ENCODE data around the gene ABCC1. TPM values are rescaled to one million over a fixed set of nuclear protein-coding genes. Genes with fewer than 3 reads are reported as not detected.

The ABCC1 gene
- total RNA-seq, 2 donors from 2014 or later, result 18.3 to 23.3 TPM

DNA sequence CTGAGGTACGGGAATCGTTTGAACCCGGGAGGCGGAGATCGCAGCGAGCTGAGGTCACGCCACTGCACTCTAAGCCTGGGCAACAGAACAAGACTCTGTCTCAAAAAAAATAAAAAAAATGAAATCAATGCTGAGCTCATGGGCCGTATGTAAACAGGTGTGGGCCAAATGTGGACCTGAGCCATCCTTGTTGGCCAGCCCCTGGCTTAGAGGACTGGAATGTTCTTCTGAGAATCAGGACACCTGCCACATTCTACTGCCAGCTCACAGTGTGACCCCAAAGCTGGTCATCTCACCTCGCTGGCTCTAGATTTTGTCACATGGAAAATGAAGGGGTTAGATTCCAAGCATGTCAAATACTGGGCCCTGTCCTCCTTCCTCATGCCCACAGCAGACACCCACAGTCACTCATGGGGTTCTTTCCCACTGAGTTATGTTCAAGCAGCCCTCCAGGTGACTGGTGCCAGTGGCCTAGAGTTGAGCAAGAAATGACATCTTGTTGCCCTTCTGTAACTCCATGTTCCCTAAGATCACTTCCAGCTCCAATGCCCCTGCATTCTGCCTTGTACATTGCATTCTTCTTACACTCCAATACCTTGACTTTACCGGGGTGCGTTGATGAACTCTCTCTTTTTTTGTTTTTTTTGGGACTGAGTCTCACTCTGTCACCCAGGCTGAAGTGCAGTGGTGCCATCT is 110.6 kb downstream of the ABCC1 start:
- ATAC-seq, result no peak
- no peak for DNase-seq
- intact Hi-C loops (cut with DNase I, micrococcal nuclease), result loop anchor here in 1 of 2 donors (10.0 kb wide), 1 partner anchor 205 kb away; the partner anchor contains the start of gene MYH11

DNA sequence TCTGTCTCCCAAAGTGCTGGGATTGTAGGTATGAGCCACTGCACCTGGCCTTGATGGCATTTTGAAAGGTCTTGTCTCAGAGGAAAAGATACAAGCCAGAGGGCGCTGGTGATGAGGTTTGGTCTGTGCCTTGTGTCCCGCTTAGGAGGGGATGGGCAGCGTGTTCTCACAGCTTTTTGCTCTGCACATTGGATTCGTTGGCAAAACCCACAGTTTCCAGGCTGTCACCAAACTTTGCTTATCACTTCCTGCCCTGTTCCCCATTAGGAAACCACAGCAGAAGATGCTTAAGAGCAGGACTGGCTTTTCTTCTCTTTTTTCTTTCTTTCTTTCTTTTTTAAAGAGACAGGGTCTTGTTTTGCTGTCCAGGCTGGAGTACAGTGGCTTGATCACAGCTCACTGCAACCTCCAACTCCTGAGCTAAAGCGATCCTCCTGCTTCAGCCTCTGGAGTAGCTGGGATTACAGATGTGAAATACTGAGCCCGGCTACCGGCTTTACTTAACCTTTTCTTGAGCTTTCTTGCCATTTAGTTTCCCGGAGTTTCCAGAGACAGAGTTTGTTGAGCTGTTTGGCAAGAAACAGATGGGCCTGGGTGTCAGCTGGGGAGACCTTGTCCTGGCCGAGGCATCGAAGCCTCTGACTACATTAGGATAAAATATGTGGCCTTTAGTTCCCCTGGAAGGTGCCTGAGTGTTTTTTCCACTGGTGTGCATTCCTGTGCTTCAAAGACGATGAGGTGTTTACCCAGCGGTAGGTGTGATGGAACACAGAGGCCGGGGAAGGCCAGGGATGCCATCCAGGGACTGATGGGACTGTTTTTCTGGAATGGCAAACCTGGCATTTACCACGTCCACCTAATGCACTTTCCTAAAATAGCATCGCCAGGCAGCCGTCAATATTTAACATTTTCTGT is 112.9 kb downstream of the ABCC1 start:
- DNase-seq, result peak; percentile 31 to 52
- intact Hi-C loops (cut with DNase I, micrococcal nuclease), result loop anchor here in 1 of 2 donors (10.0 kb wide), 1 partner anchor 207 kb away; the partner anchor contains the start of gene MYH11
- no peak for ATAC-seq

DNA sequence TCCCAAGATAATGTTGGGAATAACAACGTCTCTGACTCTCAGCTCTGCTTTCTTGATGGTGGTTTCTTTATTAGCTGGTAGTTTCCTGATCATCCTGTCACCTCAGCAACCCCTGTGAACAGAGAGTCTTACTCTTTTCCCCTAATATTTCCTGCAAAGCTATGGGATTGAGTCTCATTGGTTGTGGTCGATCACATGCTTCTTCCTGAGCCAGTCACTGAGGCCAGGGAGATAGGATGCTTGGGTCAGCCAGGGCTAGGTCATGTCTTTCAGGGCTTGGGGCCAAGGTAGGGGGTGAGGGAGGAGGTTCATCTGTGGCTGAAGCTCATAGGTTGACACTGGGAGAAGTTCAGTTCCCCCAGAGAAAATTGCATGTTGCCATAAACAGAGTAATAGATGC is 114.3 kb downstream of the ABCC1 start:
- DNase-seq (no peak), ATAC-seq (no peak)
- intact Hi-C loops (cut with DNase I, micrococcal nuclease), result loop anchor here in 1 of 2 donors (10.0 kb wide), 1 partner anchor 209 kb away; the partner anchor contains the start of gene MYH11

DNA sequence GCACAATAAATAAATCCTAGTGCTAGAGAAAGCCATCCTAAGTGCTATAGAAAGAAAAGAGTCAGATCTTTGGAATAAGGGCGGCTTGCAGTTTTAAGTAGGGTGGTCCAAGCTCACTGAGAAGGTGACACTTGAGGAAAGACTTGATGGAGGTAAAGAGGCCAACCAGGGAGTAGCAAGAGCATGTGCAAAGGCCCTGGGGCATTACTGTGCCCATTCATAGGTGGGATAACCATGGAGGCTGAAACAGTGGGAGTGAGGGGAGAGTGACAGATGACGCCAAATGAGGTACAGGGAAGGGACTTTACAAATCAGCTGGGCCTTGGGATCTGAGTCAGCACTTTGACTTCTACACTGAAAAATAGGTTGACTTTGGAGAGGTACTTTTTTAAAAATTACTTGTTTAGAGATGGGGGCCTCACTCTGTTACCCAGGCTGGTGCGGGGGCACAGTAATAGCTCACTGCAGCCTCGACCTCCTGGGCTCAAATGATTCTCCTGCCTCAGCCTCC is 115.5 kb downstream of the ABCC1 start:
- ATAC-seq (no peak), DNase-seq (no peak)
- intact Hi-C loops (cut with DNase I, micrococcal nuclease), result loop anchor here in 1 of 2 donors (10.0 kb wide), 1 partner anchor 210 kb away; the partner anchor contains the start of gene MYH11

DNA sequence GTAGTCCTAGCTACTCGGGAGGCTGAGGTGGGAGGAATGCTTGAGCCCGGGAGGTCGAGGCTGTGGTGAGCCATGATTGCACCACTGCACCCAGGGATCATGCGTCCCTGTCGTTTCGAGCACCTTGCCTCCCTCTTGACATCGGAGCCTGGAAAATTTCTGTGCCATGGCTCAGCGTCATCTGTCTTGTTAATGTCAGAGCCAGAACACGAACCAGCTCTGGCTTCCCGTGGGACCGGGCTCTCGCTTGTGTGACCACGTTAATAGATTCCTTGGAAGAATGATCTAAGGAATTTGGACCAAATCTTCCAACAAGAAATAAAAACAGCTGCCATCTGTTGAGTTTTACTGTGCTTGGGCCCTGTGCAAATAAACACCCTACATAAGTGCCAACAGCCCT is 117.7 kb downstream of the ABCC1 start:
- intact Hi-C loops (cut with DNase I, micrococcal nuclease), result loop anchor here in 1 of 2 donors (10.0 kb wide), 1 partner anchor 212 kb away; the partner anchor contains the start of gene MYH11
- ATAC-seq, result no peak
- DNase-seq, result peak in 1 of 2 donors; percentile 62

DNA sequence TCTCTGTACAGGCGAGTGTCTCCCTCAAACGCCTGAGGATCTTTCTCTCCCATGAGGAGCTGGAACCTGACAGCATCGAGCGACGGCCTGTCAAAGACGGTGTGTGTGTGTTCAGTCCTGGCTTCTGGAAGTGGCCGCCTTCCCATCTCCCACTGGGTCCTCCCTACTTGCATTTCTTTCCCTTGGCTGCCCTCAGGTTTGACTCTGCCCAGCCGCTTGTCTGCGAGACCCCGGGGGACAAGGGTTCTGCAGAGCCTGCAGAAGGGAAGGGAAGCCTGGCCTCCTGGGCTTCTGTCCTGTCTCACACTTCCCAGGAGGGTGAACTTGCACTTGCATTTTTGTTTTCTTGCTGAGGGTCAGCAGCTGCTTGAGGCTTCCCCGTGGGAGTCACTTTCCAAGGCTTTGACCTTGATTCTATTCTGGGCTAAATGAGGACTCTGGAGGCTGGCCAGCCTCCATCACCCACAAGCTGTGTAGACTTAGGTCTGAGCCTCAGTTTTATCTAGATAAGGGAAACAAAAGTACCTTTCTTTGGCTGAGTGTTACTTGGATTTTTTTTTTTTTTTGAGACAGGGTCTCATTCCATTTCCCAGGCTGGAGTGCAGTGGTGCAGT is 122.3 kb downstream of the ABCC1 start:
- no peak for DNase-seq
- intact Hi-C loops (cut with DNase I, micrococcal nuclease), result no loop called here
- no peak for ATAC-seq

DNA sequence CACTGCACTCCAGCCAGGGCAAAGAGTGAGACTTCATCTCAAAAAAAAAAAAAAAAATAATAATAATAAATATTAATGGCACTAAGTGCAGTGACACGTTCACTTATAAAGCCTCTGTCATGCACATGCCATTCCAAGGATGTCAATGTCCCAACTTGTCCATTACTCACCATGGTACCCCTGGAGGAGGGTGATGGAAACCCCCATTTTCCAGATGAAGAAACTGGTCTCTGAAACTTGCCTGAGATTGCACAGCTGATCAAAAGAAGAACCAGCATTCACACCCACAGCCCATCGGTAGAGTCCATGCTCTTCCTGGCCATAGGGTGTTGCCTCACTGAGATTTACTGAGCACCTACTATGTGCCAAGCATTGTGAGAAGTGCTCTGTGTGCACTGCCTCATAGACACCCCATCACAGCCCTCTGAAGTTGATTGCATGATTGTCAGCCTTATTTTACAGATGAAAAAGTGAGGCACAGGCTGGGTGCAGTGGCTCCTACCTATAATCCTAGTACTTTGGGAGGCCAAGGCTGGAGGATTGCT is 123.7 kb downstream of the ABCC1 start:
- ATAC-seq, result no peak
- intact Hi-C loops (cut with DNase I, micrococcal nuclease), result no loop called here
- no peak for DNase-seq

DNA sequence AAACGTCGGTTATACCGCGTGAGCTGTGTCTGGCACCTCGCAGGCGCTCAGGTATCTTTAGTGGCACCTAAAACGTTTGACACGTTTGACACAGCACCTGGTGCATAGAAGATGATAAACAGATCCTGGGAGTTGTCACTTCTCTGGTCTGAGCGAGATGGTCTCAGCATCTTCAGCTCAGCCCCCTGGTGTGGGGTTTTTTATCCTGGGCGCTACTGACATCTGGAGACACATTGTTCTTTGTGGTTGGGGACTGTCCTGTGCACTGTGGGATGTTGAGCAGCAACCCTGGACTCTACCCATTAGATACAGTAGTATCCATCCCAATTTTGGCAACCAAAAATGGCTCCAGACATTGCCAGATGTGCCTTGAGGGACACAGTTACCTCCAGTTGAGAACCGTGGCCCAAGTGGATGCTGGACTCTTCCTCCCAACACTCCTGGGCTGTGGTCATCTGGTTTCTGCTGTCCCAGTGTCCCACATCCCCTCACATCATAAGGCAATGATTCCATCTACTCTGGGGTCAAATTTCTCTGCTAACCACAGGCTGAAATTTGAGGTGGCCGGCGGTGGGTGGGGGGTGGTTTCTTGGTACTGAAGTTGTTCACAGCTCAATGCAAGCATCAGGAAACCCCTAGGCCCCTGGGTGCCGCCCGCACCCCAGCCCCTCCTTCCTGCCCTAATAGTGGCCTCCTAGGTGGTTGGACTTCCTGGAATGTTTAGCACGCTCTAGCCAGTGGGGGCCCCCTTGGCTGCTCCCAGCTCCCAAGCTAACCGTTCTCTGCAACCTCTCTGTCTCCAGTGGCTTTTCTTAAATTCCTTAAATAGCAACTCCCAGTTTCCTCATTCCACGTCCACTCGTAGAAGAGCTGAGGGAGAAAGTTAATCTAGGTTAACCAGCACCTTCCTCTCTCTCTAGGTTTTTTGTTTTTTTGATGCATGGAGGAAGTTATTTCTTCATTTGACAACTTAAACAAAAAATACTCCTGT is 124.8 kb downstream of the ABCC1 start:
- intact Hi-C loops (cut with DNase I, micrococcal nuclease), result no loop called here
- ATAC-seq (no peak), DNase-seq (no peak)

DNA sequence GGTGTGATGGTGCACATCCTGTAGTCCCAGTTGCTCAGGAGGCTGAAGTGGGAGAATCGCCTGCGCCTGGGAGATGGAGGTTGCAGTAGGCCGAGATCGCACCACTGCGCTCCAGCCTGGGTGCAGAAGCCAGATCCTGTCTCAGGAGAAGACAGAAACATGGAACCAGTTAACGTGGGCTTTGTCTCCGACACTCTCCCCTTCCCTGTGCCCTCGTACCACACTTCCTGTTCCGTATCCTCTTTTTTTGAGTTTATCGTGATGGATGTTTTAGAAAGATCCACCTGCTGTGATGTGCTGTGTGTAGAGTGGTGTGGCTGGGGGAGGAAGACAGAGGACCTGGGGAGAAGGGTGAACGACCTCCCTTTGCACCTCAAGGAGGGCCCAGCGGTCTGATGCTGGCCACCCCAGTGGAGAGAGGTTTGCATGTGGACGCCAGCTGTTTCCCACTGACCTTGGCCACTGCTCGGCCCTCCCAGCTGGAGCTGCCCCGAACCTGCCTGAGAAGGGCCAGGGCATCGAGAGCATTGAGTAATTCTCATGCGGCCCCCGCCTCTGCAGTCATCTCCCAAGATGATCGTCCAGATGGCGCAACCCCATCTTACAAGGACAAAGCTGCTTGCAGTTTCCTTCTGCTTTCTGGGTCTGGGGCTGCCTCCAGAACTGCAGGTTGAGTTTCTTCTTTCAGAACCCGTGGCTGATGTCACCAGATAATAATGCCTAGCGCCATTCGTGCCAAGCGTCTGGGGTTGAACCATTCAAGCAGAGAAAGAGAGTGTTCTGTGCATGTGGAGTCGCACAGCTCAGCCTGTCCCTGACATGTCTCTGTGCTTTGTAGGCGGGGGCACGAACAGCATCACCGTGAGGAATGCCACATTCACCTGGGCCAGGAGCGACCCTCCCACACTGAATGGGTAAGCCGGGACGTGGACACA is 126.3 kb downstream of the ABCC1 start:
- intact Hi-C loops (cut with DNase I, micrococcal nuclease), result no loop called here
- DNase-seq (peak in 1 of 2 donors; percentile 60), ATAC-seq (no peak)

DNA sequence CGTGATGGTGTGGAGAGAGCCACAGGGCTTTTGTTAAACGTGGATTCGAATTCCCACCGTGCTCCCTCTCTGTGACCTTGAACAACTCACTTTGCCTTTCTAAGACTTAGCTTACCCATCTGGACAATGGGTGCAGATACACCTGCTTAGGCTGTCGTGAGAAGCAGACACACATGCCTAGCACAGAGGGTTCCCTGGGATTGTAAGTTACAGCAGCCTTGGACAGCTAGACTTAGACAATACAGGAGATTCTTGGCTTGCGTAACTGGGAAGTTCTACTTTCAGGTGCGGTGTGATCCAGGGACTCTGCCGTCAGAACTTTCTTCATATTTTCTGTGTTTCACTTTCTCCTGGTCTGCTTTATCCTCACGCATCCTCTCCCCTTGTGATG is 127.0 kb downstream of the ABCC1 start:
- ATAC-seq (no peak), DNase-seq (no peak)
- intact Hi-C loops (cut with DNase I, micrococcal nuclease), result no loop called here

DNA sequence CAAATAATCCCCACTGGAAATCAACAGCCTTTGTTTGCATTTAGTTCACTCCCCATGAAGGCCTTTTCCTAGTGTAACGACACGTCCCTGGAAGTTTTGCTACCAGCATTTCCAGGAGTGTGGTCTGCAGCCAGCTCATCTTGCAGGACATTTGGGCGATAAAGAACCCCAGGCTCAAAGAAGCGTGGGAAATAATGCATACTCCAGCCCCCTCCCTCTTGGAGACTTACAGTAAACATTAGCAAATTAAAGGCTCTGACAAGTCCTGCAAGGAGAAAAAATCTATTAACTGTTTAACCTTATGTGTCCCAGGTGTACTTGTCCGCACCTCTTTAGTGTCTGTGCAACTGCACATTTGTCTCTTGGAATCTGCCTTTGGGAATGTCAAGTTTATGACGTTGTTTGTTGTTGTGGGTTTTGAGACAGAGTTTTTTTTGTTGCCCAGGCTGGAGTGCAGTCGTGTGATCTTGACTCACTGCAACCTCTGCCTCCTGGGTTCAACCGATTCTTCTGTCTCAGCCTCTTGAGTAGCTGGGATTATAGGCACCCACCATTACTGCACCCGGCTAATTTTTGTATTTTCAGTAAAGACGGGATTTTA is 131.1 kb downstream of the ABCC1 start:
- no peak for DNase-seq
- intact Hi-C loops (cut with DNase I, micrococcal nuclease), result no loop called here
- no peak for ATAC-seq

DNA sequence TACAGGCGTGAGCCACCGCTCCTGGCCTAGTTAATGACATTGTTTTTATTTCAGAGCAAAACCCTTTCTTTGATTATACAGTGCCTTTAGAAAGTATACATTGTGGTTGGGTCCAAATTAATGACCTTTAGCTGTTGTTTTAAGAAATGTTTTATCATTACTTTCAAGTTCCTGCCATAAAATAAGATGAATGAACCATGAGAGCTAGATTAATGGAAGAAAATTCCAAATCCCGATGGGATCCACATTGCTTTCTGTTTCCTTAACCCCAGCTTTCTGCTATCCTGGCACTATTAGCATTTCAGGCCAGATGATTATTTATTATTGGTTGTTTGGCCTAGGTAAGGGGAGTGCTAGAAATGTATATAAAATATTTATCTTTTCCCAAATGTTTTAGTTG is 131.7 kb downstream of the ABCC1 start:
- no peak for ATAC-seq

DNA sequence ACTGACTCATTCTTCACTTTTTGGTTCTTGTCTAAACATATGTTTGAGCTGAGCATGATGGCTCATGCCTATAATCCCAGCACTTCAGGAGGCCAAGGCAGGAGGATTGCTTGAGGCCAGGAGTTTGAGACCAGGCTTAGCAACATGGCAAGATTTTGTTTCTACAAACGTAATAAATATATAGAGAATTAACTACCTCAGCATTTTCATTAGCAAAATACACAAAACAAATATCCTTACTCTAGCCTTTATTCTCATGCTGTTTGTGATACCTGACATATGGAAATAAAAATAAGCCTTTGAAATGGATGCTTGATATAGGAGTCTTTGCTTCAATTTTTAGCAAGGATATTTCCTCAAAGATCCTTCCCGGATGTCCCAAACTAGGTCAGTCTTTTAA is 132.8 kb downstream of the ABCC1 start:
- intact Hi-C loops (cut with DNase I, micrococcal nuclease), result no loop called here

More for the DNA sequence above, 131.7 kb downstream of the ABCC1 start:
- intact Hi-C loops (cut with DNase I, micrococcal nuclease), result no loop called here
- no peak for DNase-seq

DNA sequence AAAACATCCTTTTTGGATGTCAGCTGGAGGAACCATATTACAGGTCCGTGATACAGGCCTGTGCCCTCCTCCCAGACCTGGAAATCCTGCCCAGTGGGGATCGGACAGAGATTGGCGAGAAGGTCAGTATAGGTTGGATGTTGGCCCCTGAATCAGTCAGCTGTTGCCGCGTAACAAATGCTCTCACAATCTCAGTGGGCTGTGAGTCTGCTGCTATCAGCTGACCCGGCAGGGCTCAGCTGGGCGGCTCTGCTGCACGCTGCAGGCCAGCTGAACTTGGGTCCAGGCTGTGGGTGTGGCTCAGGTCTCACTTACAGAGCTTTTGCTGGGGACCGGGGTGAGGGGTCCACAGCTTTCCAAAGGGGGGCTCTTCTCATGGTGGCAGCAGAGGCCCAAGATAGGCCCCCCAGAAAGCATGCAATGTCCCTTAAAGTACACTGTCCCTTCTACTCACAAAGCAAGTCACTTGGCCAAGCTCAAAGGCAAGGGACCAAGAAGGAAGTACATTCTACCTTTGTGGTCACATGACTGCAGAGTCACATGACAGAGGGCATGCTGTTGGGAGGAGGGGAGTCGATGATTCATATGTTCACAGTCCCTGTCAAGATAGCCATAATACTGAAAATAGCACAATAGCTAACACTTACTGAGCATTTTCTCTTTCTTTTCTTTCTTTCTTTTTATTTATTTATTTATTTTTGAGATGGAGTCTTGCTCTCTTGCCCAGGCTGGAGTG is 134.2 kb downstream of the ABCC1 start:
- intact Hi-C loops (cut with DNase I, micrococcal nuclease), result no loop called here
- ATAC-seq, result no peak
- no peak for DNase-seq

More for the DNA sequence above, 132.8 kb downstream of the ABCC1 start:
- no peak for DNase-seq
- no peak for ATAC-seq

DNA sequence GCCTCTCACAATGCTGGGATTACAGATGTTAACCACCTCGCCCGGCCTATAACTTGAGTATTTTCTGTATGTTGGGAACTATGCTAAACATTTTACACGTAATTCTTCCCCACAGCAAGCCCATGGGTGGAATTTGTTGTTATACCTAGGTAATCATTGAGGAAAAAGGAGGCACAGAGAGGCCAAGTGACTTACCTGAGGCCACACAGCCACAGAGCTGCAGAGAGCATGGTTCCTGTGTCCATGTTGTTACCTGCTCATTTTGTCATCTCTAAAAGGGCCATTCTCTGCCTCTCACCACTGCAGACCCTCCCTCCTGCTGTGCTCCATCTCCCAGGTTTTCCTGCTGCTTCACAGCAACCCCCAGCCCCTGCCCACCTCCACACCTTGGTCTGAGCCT is 135.5 kb downstream of the ABCC1 start:
- ATAC-seq, result no peak
- intact Hi-C loops (cut with DNase I, micrococcal nuclease), result no loop called here
- no peak for DNase-seq

Data from left colon (tissue), 2 donors.